Activated CD8-positive, alpha-beta T cell treated with anti-CD3 and anti-CD28 coated beads for 36 hours (primary cell): ENCODE results near the gene PTPRR. TPM values are rescaled to one million over a fixed set of nuclear protein-coding genes. Genes with fewer than 3 reads are reported as not detected.

ENCODE experiments used
- ATAC-seq: fragments of 200-7000 bp; cut with Tn5 transposase; one replicate; pipeline ENCODE4 v1.10.0; 2021; ENCODE audit warnings: mild to moderate bottlenecking, moderate library complexity
- CTCF ChIA-PET: fragments of 350-600 bp; sonication (Branson Sonifier 250); formaldehyde crosslinking; loops from one replicate; lab custom pipeline; 2021; ENCODE audit warnings: antibody characterized with exemption; lab: Charles Lee
- POLR2A ChIA-PET: fragments of 350-600 bp; sonication (Branson Sonifier 250); formaldehyde crosslinking; loops from one replicate; lab custom pipeline; 2021; ENCODE audit warnings: antibody characterized with exemption; lab: Charles Lee
- DNase-seq: peaks from one replicate; pipeline ENCODE4 v3.0.0-alpha.2; 2020
- H3K27ac Mint-ChIP-seq: one replicate; pipeline ENCODE4 v1.8.0; 2021; ENCODE audit warnings: mild to moderate bottlenecking, mixed read lengths
- H3K27me3 Mint-ChIP-seq: one replicate; pipeline ENCODE4 v1.8.0; 2021; ENCODE audit warnings: mixed read lengths
- H3K36me3 Mint-ChIP-seq: one replicate; pipeline ENCODE4 v1.8.0; 2021; ENCODE audit warnings: low read depth, mixed read lengths
- H3K4me1 Mint-ChIP-seq: one replicate; pipeline ENCODE4 v1.8.0; 2021; ENCODE audit warnings: low read depth, mixed read lengths
- H3K4me3 Mint-ChIP-seq: one replicate; pipeline ENCODE4 v1.8.0; 2021; ENCODE audit warnings: mild to moderate bottlenecking, moderate library complexity, mixed read lengths
- H3K9me3 Mint-ChIP-seq: one replicate; pipeline ENCODE4 v1.8.0; 2021; ENCODE audit warnings: mixed read lengths
- intact Hi-C: fragments of 100-400 bp; cut with micrococcal nuclease; formaldehyde crosslinking; loops from one replicate; pipeline ENCODE4 v1.10.0; 2022
- total RNA-seq, 2 experiments: library from RNA; stranded (reverse); gene quantifications; one replicate each; pipeline ENCODE4 v1.2.3, GENCODE V29; 2021
- TF ChIP-seq, protein P1 (sequence below): fragments of 200-600 bp; IDR thresholded peaks from one replicate; pipeline ENCODE4 v1.8.0; 2022; ENCODE audit warnings: antibody characterized with exemption, mild to moderate bottlenecking

PTPRR gene
- total RNA-seq, 2 experiments from 2014 or later: not detected

DNA sequence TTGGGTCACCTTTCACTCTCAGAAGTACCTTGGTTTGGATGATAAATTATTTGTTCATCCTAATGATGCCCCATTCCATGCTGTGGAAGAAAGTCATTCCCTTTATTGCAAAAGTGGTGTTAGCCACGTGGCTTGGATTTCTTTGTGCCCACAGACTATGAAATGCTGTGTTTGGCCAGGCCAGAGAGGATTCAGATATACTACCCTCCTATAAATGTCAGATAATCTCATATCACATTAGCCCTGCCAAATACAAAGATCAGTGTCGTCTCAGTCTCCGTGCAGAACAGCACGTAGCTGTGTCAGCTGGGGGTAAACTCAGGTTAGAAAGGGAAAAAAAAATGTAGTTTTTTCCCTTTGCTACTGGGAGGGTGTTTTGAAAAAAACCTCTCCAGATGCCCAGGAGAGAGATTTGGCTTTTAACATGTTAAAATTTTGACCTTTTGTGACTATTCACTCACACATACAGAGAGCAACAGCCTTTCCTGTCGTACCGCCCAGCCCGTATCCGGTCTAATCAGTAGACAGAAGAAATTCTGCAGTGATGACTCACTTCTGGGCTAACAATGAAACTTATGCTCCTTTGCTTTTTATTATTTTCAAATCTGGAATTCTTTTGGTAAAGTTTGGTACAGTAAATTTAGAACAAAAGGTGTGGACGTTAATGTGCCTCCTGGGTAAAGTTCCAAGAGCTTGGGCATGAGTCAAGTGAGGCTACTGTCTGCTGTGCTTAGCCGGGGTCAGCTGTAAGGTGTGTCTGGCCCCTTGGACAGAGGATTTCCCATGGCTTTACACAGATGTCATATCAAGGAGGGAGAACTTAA, 274.8 kb downstream of the PTPRR start:
- Mint-ChIP-seq H3K36me3 (no peaks in the 10 kb centered on the region), H3K4me3 (no peak overlapping the region), H3K27me3 (no peaks in the 10 kb centered on the region), H3K4me1 (no peaks in the 10 kb centered on the region), H3K27ac (no peak overlapping the region), H3K9me3 (no peaks in the 10 kb centered on the region)
- ATAC-seq (peak; percentile 85), DNase-seq (peak; percentile 49)
- CTCF ChIA-PET: interaction anchor here (1.2 kb wide), 1 partner anchor 9 kb away, joined by 3 read pairs; no protein-coding TSS in a partner anchor
- POLR2A ChIA-PET: no interaction called here
- intact Hi-C loops: no loop called here
- TF ChIP-seq, protein P1, sequence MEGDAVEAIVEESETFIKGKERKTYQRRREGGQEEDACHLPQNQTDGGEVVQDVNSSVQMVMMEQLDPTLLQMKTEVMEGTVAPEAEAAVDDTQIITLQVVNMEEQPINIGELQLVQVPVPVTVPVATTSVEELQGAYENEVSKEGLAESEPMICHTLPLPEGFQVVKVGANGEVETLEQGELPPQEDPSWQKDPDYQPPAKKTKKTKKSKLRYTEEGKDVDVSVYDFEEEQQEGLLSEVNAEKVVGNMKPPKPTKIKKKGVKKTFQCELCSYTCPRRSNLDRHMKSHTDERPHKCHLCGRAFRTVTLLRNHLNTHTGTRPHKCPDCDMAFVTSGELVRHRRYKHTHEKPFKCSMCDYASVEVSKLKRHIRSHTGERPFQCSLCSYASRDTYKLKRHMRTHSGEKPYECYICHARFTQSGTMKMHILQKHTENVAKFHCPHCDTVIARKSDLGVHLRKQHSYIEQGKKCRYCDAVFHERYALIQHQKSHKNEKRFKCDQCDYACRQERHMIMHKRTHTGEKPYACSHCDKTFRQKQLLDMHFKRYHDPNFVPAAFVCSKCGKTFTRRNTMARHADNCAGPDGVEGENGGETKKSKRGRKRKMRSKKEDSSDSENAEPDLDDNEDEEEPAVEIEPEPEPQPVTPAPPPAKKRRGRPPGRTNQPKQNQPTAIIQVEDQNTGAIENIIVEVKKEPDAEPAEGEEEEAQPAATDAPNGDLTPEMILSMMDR: no peak

DNA sequence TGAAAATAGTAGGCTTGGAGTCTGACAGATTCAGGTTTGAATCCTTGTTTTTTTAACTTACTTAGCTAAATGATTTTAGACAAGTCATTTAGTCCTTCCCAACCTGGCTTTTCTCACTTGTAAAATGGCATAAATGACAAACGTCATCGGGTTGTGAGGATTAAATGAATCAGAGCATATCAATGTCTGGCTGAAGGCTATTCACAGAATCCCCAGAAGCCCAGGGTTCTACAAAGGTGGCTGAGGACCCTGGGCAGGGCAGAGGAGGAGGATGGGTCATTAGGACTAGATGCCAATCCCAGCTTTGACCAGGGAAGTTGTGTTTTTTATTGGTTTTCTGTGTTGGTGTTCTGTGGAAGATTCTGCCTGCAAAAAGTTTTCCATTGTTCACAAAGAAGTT, 275.7 kb downstream of the PTPRR start:
- POLR2A ChIA-PET: no interaction called here

DNA sequence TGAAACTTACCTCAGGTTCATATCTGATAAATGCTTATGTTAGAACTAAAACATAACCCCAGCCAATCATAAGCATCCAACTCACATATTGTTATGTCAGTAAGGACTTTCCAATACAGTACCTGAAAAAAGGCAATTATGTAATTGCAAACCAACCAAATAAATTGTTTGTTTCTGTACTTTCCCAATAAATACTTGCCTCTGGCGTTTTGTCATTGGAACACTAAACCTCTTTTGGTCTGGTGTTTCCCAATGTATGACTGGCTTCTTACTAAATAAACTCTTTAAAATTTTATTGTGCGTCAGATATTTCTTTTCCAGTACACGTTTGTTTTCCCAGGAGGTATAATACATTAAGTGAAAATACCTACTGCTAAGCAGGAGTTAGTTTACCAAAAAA, 276.6 kb downstream of the PTPRR start:
- Mint-ChIP-seq H3K27me3 (peaks cover 2% of the 10 kb centered on the region), H3K4me1 (no peaks in the 10 kb centered on the region), H3K4me3 (no peak overlapping the region), H3K36me3 (no peaks in the 10 kb centered on the region), H3K9me3 (no peaks in the 10 kb centered on the region), H3K27ac (no peak overlapping the region)
- ATAC-seq (no peak), DNase-seq (no peak)
- TF ChIP-seq, protein P1: no peak
- ChIA-PET POLR2A (no interaction called here), CTCF (no interaction called here)
- intact Hi-C loops: no loop called here

More for the DNA sequence above, 275.7 kb downstream of the PTPRR start:
- no peaks in the 10 kb centered on the region for H3K4me1 Mint-ChIP-seq
- no peaks in the 10 kb centered on the region for H3K36me3 Mint-ChIP-seq
- H3K27me3 Mint-ChIP-seq: no peaks in the 10 kb centered on the region
- no peak for DNase-seq
- no peak overlapping the region for H3K27ac Mint-ChIP-seq
- intact Hi-C loops: no loop called here
- CTCF ChIA-PET: interaction anchor here (1.2 kb wide), 1 partner anchor 8 kb away, joined by 3 read pairs; no protein-coding TSS in a partner anchor
- H3K9me3 Mint-ChIP-seq: no peaks in the 10 kb centered on the region
- TF ChIP-seq, protein P1: no peak
- H3K4me3 Mint-ChIP-seq: no peak overlapping the region
- ATAC-seq: no peak

DNA sequence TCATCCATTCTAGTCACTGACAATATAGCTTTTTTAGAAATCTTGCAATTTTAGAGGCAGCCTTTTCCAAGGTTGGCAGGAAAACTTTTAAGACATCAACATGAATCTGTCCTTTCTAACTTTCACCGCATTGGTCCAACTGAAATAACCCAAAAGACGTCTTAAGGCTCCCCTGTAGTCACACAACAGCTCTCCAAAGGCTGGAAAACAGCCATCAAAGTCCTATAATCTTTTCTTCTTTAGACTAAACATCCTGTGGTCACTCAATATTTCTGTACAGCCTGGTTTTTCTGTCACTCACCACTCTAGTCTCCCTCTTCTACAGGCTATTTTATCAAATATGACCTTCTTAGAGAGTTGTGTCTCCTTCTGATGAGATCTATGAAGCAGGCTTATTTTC, 278.8 kb downstream of the PTPRR start:
- intact Hi-C loops: no loop called here
- Mint-ChIP-seq H3K36me3 (no peaks in the 10 kb centered on the region), H3K27me3 (peaks cover 4% of the 10 kb centered on the region), H3K9me3 (no peaks in the 10 kb centered on the region), H3K27ac (no peak overlapping the region), H3K4me1 (no peaks in the 10 kb centered on the region), H3K4me3 (no peak overlapping the region)
- TF ChIP-seq, protein P1: no peak
- POLR2A ChIA-PET: no interaction called here
- ATAC-seq: no peak
- DNase-seq: no peak
- CTCF ChIA-PET: interaction anchor here (1.4 kb wide), 1 partner anchor 52 kb away, joined by 3 read pairs; no protein-coding TSS in a partner anchor

DNA sequence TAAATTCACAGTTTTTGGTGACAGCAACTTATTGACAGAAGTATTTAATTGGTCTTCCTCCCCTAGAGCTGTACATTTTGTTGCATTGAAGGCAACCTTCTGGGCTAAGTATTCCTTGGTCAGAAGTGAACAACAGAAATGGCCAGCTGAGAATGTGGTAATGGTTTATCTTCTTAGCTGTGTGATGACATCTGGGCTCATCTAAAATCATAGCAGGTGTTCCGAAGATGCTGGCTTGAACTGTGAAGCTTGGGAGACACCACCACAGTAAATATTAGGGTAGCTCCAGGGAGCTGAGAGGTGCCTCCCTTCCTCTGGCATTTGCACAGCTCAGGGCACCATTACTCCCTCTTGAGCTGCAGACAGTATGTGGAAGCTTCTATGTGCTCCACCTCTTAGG, 279.6 kb downstream of the PTPRR start:
- intact Hi-C loops: no loop called here
- ATAC-seq (no peak), DNase-seq (no peak)
- TF ChIP-seq, protein P1: no peak
- Mint-ChIP-seq H3K27ac (no peak overlapping the region), H3K36me3 (no peaks in the 10 kb centered on the region), H3K9me3 (no peaks in the 10 kb centered on the region), H3K4me3 (no peak overlapping the region), H3K4me1 (no peaks in the 10 kb centered on the region), H3K27me3 (peaks cover 6% of the 10 kb centered on the region)
- POLR2A ChIA-PET: no interaction called here
- CTCF ChIA-PET: interaction anchor here (1.4 kb wide), 1 partner anchor 51 kb away, joined by 3 read pairs; no protein-coding TSS in a partner anchor
